Heart right ventricle (tissue), 16 donors: ENCODE data around the gene ZNF684. TPM values are rescaled to one million over a fixed set of nuclear protein-coding genes. Genes with fewer than 3 reads are reported as not detected.
A peak's percentile ranks its signal among the peaks of the same experiment; 100 is the strongest.

ENCODE experiments used
- ATAC-seq, 8 donors: fragments of 200-7000 bp; cut with Tn5 transposase; one replicate each; pipeline ENCODE4 v1.9.1; 2020; ENCODE audit warnings: mild to moderate bottlenecking in 8 of 8, moderate library complexity in 8 of 8, moderate number of reproducible peaks in 1 of 8
- DNase-seq, 2 donors: peaks; one replicate each; pipeline ENCODE4 v3.0.0-alpha.2; 2020
- H3K27ac ChIP-seq, 10 donors: fragments of 200-600 bp; sonication (generic) in 2 of 10; one replicate each; pipeline versions ENCODE4 v1.5.0 to v1.8.0; 2020 to 2022; ENCODE audit warnings: mild to moderate bottlenecking in 3 of 10
- H3K27me3 ChIP-seq, 7 donors: fragments of 200-600 bp; one replicate each; pipeline ENCODE4 v1.8.0; 2021 to 2022; ENCODE audit warnings: mild to moderate bottlenecking in 2 of 7
- H3K36me3 ChIP-seq, 9 donors: fragments of 200-600 bp; sonication (generic) in 1 of 9; one replicate each; pipeline versions ENCODE4 v1.5.0 to v1.8.0; 2020 to 2022; ENCODE audit warnings: mild to moderate bottlenecking in 2 of 9
- H3K4me1 ChIP-seq, 9 donors: fragments of 200-600 bp; sonication (generic) in 1 of 9; one replicate each; pipeline versions ENCODE4 v1.5.0 to v1.8.0; 2020 to 2022; ENCODE audit warnings: mild to moderate bottlenecking in 4 of 9
- H3K4me3 ChIP-seq, 10 donors: fragments of 200-600 bp; sonication (generic) in 2 of 10; one replicate each; pipeline versions ENCODE4 v1.5.0 to v1.8.0; 2020 to 2022; ENCODE audit warnings: mild to moderate bottlenecking in 7 of 10, moderate library complexity in 2 of 10
- H3K9me3 ChIP-seq, 11 donors: fragments of 200-600 bp in 10 of 11; sonication (generic) in 2 of 11; one replicate each; pipeline versions ENCODE4 v1.5.0 to v1.8.0; 2013 to 2022; ENCODE audit warnings: mild to moderate bottlenecking in 2 of 11, control low read depth in 1 of 11, moderate library complexity in 1 of 11
- CTCF ChIP-seq, 9 donors: fragments of 200-600 bp; sonication (generic) in 2 of 9; IDR thresholded peaks; one replicate each; pipeline versions ENCODE4 v1.5.0 to v1.8.0; 2021 to 2022; ENCODE audit warnings: antibody characterized with exemption in 9 of 9, mild to moderate bottlenecking in 5 of 9, moderate library complexity in 1 of 9
- WGBS, 2 donors: extraction: QIAGEN DNeasy Blood & Tissue Kit; methylation state at CpG; one replicate each; pipeline ENCODE4 v1.1.7; 2013; ENCODE audit warnings: inconsistent platforms in 1 of 2; 5-methylcytosine and 5-hydroxymethylcytosine counted together
- intact Hi-C, 10 donors: fragments of 100-400 bp; cut with DNase I; formaldehyde crosslinking; loops; one replicate each; pipeline versions ENCODE4 v1.11.1 to v1.14.2; 2022
- polyA plus RNA-seq, 2 donors: library from polyadenylated mRNA; stranded (reverse); fragments of 200-250 nt; gene quantifications; one replicate each; pipeline ENCODE4 v1.2.3, GENCODE V29; 2013
- total RNA-seq, 10 donors: library from RNA; stranded (reverse); fragmentation: NEBNext Ultra II Directional in 3 of 10; extraction: Animal tissue kit (Norgen Biotek cat#: 25700) in 3 of 10; gene quantifications; one replicate each; pipeline versions ENCODE4 v1.2.1 to v1.2.4, GENCODE V29; 2021 to 2023
- donor health status: Arrhythmogenic right ventricular cardiomyopathy.
- donor health status: ischemic (EF 13 %, LVEDD 7.1; RV severe dilation, severe dysfunction).
- donor health status: healthy with polysubstance abuse.
- donor health status: DM: no; HTN: yes; CAD: no.
- donor health status: DM: no; HTN: no; CAD: no.
- donor health status: ischemic (EF 25% LVEDD 6.9; RV normal size, moderate dysfunction).
- donor health status: ischemic (EF 25% LVEDD 5.7; RV mildly dilated, moderate dysfunction).
- donor health status: healthy.
- donor health status: DM: yes; HTN: yes; CAD: no.
- donor health status: Ischemic cardiomyopathy.
- donor health status: ischemic (EF 35%, LVEDD 5.7; RV mildly dilated, moderate dysfunction).
- donor health status: nonischemic (EF 11% LVEDD 7.7; RV severe dilation, severe dysfunction).
- donor health status: DM: yes; HTN: yes; CAD: no.
- donor health status: PGD.
- donor health status: ischemic (EF 29% LVEDD 5.4; RV normal size, mild dysfunction).
- donor health status: nonischemic (EF 23%, LVEDD 6.1; RV moderate dilation, normal function).

ZNF684 gene
- total and polyA plus RNA-seq, 12 donors = 5.1 to 11.6 (median 8.6) TPM

- Histone ChIP-seq H3K27me3 (no peaks in the 10 kb centered on the region), H3K36me3 (peaks cover 0 to 28% (median 6%) of the 10 kb centered on the region in 9 donors), H3K4me1 (peaks cover 0 to 23% (median 17%) of the 10 kb centered on the region in 9 donors), H3K4me3 (peak overlapping the region in 7 of 10 donors; percentile 10 to 77 (median 70)), H3K27ac (peak overlapping the region in 2 of 10 donors; percentile 84 to 85), H3K9me3 (peaks cover 0 to 10% (median 0%) of the 10 kb centered on the region in 11 donors)
- intact Hi-C loops = no loop called here
- ATAC-seq = peak in 1 of 8 donors; percentile 37
- peak; percentile 14 to 69 (median 51) for TF ChIP-seq CTCF (IDR thresholded peaks at IDR 0.05)
- peak in 1 of 2 donors; percentile 5 for DNase-seq
Observed at GRCh38 chr1:40532844-40533424, 1.5 kb downstream of the ZNF684 start.

- peaks cover 0 to 14% (median 0%) of the 10 kb centered on the region in 11 donors for H3K9me3 ChIP-seq
- peaks cover 0 to 23% (median 17%) of the 10 kb centered on the region in 9 donors for H3K4me1 ChIP-seq
- no peak for TF ChIP-seq CTCF (IDR thresholded peaks at IDR 0.05)
- intact Hi-C loops = no loop called here
- ATAC-seq (no peak), DNase-seq (no peak)
- H3K4me3 ChIP-seq = no peak overlapping the region
- no peaks in the 10 kb centered on the region for H3K27me3 ChIP-seq
- no peak overlapping the region for H3K27ac ChIP-seq
- H3K36me3 ChIP-seq = peaks cover 0 to 45% (median 7%) of the 10 kb centered on the region in 9 donors
Observed at GRCh38 chr1:40534589-40534988, 3.2 kb downstream of the ZNF684 start.

GRCh38 chr1:40535732-40536131 lies 4.3 kb downstream of the ZNF684 start:
- no peak for TF ChIP-seq CTCF (IDR thresholded peaks at IDR 0.05)
- Histone ChIP-seq H3K9me3 (peaks cover 0 to 14% (median 0%) of the 10 kb centered on the region in 11 donors), H3K4me3 (no peak overlapping the region), H3K27me3 (no peaks in the 10 kb centered on the region), H3K4me1 (peaks cover 0 to 19% (median 15%) of the 10 kb centered on the region in 9 donors), H3K36me3 (peaks cover 0 to 56% (median 8%) of the 10 kb centered on the region in 9 donors), H3K27ac (no peak overlapping the region)
- 92 to 94% methylated on average over 2 of the region's 2 CpGs for WGBS, 2 donors
- DNase-seq (no peak), ATAC-seq (no peak)
- intact Hi-C loops = no loop called here

GRCh38 chr1:40539338-40539737 lies 7.9 kb downstream of the ZNF684 start:
- Histone ChIP-seq H3K27ac (no peak overlapping the region), H3K4me3 (no peak overlapping the region), H3K9me3 (peaks cover 0 to 14% (median 0%) of the 10 kb centered on the region in 11 donors), H3K36me3 (peaks cover 0 to 92% (median 40%) of the 10 kb centered on the region in 9 donors), H3K27me3 (no peaks in the 10 kb centered on the region), H3K4me1 (no peaks in the 10 kb centered on the region)
- intact Hi-C loops = no loop called here
- TF ChIP-seq CTCF (IDR thresholded peaks at IDR 0.05) = no peak
- ATAC-seq (no peak), DNase-seq (no peak)
- 85 to 88% methylated on average over 7 of the region's 7 CpGs for WGBS, 2 donors
